ENCODE data around the gene BRD4. TPM values are rescaled to one million over a fixed set of nuclear protein-coding genes. Genes with fewer than 3 reads are reported as not detected.
A peak's percentile ranks its signal among the peaks of the same experiment; 100 is the strongest.

The BRD4 gene
- total RNA-seq, 1 donor from 2014 or later, result 136 TPM

DNA sequence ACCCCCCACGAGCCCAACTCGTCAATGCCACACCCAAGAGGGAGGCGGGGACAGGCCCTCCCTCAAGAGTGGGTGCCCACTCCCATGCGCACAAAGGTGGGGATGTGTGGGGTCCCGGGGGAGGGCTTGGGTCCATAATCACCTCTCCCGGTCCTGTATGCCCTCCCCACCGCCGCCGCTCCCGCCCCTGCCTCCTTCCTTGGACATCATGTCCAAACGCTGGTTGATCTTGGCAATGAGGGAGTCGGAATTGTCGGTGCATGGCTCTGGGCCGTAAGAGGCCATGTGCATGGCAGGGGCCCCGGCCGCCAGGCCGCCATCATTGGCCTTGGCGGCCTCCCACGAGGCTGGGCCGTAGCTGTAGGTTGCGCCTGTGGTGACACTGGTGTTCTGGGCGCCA is 41.3 kb upstream of the BRD4 start:
- H3K9me3 Mint-ChIP-seq (ENCODE audit: unreplicated experiment), result no peaks in the 10 kb centered on the region
- H3K36me3 Mint-ChIP-seq (ENCODE audit: low read depth, unreplicated experiment), result peaks cover 30% of the 10 kb centered on the region
- H3K27me3 Mint-ChIP-seq (ENCODE audit: unreplicated experiment), result peaks cover 10% of the 10 kb centered on the region
- TF ChIP-seq, protein P1, sequence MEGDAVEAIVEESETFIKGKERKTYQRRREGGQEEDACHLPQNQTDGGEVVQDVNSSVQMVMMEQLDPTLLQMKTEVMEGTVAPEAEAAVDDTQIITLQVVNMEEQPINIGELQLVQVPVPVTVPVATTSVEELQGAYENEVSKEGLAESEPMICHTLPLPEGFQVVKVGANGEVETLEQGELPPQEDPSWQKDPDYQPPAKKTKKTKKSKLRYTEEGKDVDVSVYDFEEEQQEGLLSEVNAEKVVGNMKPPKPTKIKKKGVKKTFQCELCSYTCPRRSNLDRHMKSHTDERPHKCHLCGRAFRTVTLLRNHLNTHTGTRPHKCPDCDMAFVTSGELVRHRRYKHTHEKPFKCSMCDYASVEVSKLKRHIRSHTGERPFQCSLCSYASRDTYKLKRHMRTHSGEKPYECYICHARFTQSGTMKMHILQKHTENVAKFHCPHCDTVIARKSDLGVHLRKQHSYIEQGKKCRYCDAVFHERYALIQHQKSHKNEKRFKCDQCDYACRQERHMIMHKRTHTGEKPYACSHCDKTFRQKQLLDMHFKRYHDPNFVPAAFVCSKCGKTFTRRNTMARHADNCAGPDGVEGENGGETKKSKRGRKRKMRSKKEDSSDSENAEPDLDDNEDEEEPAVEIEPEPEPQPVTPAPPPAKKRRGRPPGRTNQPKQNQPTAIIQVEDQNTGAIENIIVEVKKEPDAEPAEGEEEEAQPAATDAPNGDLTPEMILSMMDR (IDR thresholded peaks at IDR 0.05; ENCODE audit: unreplicated experiment), result no peak
- H3K4me3 Mint-ChIP-seq (ENCODE audit: unreplicated experiment), result no peak overlapping the region
- H3K4me1 Mint-ChIP-seq (ENCODE audit: unreplicated experiment), result peaks cover 19% of the 10 kb centered on the region
- no peak overlapping the region for H3K27ac Mint-ChIP-seq (ENCODE audit: unreplicated experiment)
- no peak for DNase-seq (ENCODE audit: low spot score)

DNA sequence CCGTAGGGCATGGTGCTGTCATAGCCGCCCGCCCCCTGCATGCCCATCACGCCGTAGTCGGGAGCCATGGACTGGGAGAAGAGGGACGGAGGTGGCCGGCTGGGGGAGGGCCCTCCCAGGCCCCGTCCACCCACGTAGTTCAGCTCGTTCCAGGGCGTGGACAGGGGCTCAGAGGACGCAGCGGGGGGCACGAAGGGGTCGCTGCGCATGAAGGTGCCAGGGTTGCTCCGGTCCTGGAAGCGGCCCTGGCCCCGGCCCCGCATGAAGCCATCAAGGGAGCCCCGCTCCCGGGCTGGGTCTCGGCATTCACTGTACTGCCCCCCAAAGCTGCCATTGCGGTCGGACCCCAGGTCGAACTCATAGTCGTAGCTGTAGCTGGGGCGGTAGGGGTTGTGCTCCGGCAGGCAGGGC is 40.6 kb upstream of the BRD4 start:
- H3K4me1 Mint-ChIP-seq (ENCODE audit: unreplicated experiment), result peaks cover 11% of the 10 kb centered on the region
- H3K27me3 Mint-ChIP-seq (ENCODE audit: unreplicated experiment), result peaks cover 5% of the 10 kb centered on the region
- H3K36me3 Mint-ChIP-seq (ENCODE audit: low read depth, unreplicated experiment), result peaks cover 28% of the 10 kb centered on the region
- DNase-seq (ENCODE audit: low spot score), result no peak
- no peak overlapping the region for H3K27ac Mint-ChIP-seq (ENCODE audit: unreplicated experiment)
- H3K9me3 Mint-ChIP-seq (ENCODE audit: unreplicated experiment), result no peaks in the 10 kb centered on the region
- TF ChIP-seq, protein P1 (IDR thresholded peaks at IDR 0.05; ENCODE audit: unreplicated experiment), result no peak
- H3K4me3 Mint-ChIP-seq (ENCODE audit: unreplicated experiment), result peak overlapping the region; percentile 47

DNA sequence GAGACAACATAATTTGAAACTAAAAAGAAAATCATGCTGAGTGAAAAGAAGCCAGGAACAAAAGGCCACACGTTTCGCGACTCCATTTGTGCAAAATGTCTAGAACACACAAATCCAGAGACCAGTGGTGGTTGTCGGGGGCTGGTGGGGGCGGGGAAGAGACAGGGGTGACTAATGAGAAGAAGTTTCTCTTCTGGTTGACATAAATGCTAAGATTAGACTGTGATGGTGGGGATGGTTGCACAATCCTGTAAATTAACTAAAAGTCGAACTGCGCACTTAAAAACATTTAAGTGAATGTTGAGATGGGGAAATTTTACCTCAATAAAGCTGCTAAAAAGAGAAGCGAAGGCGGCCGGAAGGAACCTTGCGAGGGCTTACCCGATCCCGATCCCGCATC is 40.1 kb upstream of the BRD4 start:
- no peaks in the 10 kb centered on the region for H3K9me3 Mint-ChIP-seq (ENCODE audit: unreplicated experiment)
- H3K27me3 Mint-ChIP-seq (ENCODE audit: unreplicated experiment), result peaks cover 5% of the 10 kb centered on the region
- peaks cover 32% of the 10 kb centered on the region for H3K36me3 Mint-ChIP-seq (ENCODE audit: low read depth, unreplicated experiment)
- DNase-seq (ENCODE audit: low spot score), result no peak
- TF ChIP-seq, protein P1 (IDR thresholded peaks at IDR 0.05; ENCODE audit: unreplicated experiment), result no peak
- peaks cover 7% of the 10 kb centered on the region for H3K4me1 Mint-ChIP-seq (ENCODE audit: unreplicated experiment)
- no peak overlapping the region for H3K4me3 Mint-ChIP-seq (ENCODE audit: unreplicated experiment)
- H3K27ac Mint-ChIP-seq (ENCODE audit: unreplicated experiment), result no peak overlapping the region

DNA sequence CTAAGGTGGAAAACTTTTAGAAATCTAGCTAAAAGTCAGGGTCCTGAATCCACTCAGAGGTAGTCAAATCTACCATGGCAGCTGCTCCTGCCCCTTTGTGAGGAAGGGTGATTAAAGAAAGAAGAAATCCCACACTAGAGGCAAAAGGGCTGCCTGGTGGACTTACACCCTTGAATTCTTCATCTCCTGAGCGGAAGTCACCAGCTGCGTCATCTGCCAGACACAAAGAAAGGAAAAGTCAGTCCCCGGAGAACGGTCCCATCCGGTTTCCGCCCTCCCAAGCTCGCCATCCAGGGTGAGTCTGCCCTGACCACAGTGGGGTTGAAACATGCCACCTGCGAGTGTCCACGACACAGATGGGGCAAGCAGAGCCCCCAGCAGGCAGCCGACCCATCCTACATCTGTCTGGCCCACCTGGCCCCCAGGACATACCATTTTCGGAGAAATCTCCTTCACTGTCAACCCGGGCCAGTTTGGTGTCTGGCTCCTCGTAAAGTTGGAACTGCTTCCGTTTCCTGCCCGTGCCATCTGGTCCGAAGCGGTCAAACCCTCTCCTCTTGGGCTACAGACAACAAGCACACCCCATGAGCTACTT is 39.5 kb upstream of the BRD4 start:
- TF ChIP-seq, protein P1 (IDR thresholded peaks at IDR 0.05; ENCODE audit: unreplicated experiment), result no peak
- H3K27ac Mint-ChIP-seq (ENCODE audit: unreplicated experiment), result no peak overlapping the region
- H3K27me3 Mint-ChIP-seq (ENCODE audit: unreplicated experiment), result peaks cover 5% of the 10 kb centered on the region
- H3K4me1 Mint-ChIP-seq (ENCODE audit: unreplicated experiment), result peaks cover 3% of the 10 kb centered on the region
- no peak overlapping the region for H3K4me3 Mint-ChIP-seq (ENCODE audit: unreplicated experiment)
- no peak for DNase-seq (ENCODE audit: low spot score)
- no peaks in the 10 kb centered on the region for H3K9me3 Mint-ChIP-seq (ENCODE audit: unreplicated experiment)
- peaks cover 29% of the 10 kb centered on the region for H3K36me3 Mint-ChIP-seq (ENCODE audit: low read depth, unreplicated experiment)

DNA sequence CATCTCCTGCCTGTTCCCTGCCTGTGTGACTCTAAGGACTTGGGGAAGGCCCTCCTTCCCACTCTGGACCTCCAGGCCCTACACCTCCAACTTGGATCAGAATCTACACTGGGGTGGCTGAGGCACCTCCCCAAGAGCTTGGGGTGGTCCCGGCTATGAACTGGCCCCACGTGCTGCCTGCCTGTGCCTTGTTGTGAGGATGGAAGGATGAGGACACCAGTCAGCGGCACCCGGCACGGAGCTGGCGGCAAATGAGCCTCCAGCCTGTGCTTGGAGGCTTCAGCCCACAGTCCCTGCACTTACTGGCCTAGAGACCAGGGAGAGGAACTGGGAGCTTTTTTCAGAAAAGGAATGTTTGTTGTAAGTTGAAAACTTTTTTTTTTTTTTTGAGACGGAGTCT is 38.8 kb upstream of the BRD4 start:
- Mint-ChIP-seq H3K4me1 (ENCODE audit: unreplicated experiment) (no peaks in the 10 kb centered on the region), H3K4me3 (ENCODE audit: unreplicated experiment) (no peak overlapping the region), H3K36me3 (ENCODE audit: low read depth, unreplicated experiment) (peaks cover 28% of the 10 kb centered on the region), H3K27ac (ENCODE audit: unreplicated experiment) (no peak overlapping the region), H3K9me3 (ENCODE audit: unreplicated experiment) (no peaks in the 10 kb centered on the region), H3K27me3 (ENCODE audit: unreplicated experiment) (peaks cover 5% of the 10 kb centered on the region)
- TF ChIP-seq, protein P1 (IDR thresholded peaks at IDR 0.05; ENCODE audit: unreplicated experiment), result no peak
- DNase-seq (ENCODE audit: low spot score), result no peak
